NCI-H146 treated with DMSO at 0.1 percent for 48 hours (cell line): ENCODE results near the gene CCDC117.
A peak's percentile ranks its signal among the peaks of the same experiment; 100 is the strongest.
"Not testable (repeated sequence)": the region's sequence is repeated elsewhere in the genome, so short reads cannot be mapped to it uniquely, and the experiment has no call there.

Source experiments
- DNase-seq: peaks from one replicate; lab custom pipeline; 2025; ENCODE audit not compliant: unreplicated experiment; lab: John Stamatoyannopoulos, UW

Gene CCDC117

DNA sequence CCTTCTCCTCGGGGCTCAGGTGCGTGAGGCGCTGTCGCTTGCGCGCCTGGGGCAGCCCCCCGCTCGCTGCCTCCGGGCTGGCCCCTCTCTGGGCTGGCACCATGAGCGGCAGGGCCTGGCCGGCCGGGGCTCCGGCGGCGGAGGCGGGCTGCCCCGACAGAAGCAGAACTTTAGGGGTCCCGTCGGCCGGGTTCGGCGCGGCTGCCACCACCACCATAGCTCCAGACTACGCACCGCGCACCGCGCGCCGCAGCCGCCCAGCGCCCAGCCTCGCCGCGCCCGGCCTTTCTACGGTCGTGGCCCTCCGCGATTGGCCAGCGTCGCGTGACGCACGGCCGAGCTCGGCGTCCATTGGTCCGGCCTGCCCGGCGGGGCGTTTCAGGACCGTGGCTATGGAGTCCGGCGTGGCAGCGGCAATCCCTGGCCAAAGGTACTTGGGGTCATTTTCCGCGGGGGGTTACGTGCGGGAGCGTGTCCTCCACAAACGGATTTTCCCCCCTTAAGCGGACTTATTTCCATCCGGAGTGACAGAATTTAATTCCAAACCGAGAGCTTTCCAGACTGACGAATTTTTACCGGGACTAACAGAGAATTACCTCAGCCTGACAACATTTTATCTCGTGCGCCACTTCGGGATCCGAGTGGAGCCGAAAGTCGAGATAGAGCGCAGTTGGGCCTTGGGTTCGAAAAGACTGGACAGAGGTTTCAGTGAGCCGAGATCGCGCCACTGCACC lies 28.0 kb downstream of the CCDC117 start, which contains the start of gene XBP1:
Gene XBP1 (minus strand): TSS at position 262 of the 734 bp plus-strand sequence.
- peak; percentile 56 for DNase-seq

GRCh38 chr22:28801845-28802594 lies 29.5 kb downstream of the CCDC117 start:
- DNase-seq: no peak

DNA sequence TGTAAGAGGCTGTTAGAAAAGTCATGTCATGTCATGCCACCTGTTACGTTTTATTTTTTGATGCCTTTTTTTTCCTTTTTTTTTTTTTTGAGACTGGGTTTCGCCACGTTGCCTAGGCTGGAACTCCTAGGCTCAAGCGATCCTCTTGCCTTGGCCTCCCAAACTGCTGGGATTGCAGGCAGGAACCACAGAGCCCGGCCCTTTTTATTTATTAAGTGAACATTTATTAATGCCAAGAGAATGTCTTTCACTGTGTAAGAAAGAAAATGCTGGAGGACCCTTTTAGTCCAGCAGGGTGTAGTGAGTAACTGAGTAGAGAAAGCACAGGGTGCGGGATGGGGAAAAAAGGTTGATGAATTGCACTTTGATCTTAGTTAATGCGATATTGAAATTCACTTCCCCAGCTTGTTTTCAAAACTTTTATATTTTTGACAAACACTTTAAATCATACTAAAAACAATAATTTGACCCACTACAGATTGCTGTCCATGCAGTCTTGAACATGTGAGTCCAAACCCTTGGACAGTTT lies 30.2 kb downstream of the CCDC117 start:
- no peak for DNase-seq

- DNase-seq: not testable (repeated sequence)
Observed at GRCh38 chr22:28805426-28805825, 32.9 kb downstream of the CCDC117 start.

- no peak for DNase-seq
Observed at GRCh38 chr22:28808716-28809355, 36.3 kb downstream of the CCDC117 start.

GRCh38 chr22:28810821-28811491 lies 38.5 kb downstream of the CCDC117 start:
- DNase-seq: no peak

DNA sequence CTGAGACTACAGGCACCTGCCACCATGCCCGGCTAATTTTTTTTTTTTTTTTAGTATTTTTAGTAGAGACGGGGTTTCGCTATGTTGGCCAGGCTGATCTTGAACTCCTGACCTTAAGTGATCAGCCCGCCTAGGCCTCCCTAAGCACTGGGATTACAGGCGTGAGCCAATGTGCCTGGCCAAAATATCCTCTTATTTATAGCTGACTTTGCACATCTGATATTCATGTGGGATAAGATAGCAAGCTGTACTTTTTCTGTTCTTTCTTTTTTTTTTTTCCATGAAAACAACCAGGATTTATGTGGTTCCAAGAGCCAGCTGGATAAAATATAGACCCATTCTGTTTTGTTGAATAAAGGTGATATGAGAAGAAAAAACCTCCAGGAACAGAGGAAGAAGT lies 40.0 kb downstream of the CCDC117 start:
- DNase-seq: no peak

DNA sequence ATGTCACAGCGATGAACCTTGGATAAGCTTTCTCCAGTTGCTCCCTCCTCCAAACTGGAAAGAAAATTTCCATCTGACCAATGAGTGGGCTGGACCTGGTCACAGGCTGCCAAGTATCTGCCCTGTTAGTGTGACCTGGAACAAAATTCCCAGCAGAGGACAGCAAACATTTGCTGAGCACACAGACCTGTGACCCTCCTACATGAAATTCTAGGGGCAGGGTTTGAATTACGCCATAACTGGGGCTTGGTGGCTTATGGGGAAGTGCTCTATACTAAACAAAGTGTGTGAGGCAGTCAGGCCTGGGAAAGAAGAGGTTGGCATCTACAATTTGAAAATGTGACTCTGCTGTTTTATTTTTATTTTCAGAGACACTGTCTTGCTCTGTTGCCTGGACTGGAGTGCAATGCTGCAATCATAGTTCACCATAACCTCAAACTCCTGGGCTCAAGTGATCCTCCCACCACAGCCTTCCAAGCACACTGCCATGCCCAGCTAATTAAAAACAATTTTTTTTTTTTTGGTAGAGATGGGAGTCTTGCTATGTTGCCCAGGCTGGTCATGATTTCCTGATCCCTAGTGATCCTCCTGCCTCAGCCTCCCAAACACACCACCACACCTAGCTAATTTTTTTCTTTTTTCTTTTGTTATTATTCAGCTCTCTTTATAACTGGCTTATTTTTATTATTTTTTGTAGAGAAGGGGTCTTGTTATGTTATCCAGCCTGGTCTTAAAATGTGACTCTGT lies 41.5 kb downstream of the CCDC117 start:
- no peak for DNase-seq

- no peak for DNase-seq
Observed at GRCh38 chr22:28815111-28815510, 42.6 kb downstream of the CCDC117 start.

GRCh38 chr22:28815729-28816128 lies 43.2 kb downstream of the CCDC117 start:
- no peak for DNase-seq

GRCh38 chr22:28817064-28817463 lies 44.6 kb downstream of the CCDC117 start:
- DNase-seq: no peak

GRCh38 chr22:28817919-28818859 lies 45.7 kb downstream of the CCDC117 start:
- no peak for DNase-seq

DNA sequence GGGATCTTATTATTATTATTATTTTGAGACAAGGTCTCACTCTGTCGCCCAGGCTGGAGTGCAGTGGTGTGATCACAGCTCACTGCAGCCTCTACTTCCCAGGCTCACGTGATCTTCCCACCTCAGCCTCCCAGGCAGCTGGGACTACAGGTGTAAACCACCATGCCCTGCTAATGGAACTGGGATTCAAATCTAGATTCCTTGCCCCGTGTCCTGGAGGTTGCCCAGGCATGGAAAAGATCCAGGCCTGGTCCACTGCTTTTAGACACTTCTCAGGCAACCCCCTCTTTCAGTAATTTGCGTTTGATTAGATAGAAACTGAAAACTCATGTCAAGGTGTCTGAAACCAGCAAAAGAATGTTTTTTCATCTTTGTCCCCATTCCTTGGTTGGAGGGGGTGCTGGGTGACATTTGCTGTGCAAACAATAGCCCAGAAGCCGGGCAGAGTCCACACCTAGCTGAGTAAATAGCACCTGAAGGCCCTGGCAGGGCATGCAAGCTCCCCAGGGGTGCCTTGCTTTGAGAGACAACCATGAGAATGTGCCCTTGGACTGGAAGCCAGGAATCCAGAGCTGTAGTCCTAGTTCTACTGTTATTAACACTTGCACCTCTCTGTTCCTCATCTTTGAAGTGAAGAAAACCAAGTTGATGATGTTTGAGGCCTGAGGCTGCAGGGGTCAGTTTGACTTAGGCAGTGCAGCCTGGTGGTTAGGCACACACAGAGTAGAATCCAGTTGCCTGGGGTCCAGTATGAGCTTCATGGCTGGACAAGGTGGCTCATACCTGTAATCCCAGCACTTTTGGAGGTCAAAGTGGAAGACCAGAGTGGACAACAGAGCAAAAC lies 47.0 kb downstream of the CCDC117 start:
- DNase-seq: peak; percentile 26

DNA sequence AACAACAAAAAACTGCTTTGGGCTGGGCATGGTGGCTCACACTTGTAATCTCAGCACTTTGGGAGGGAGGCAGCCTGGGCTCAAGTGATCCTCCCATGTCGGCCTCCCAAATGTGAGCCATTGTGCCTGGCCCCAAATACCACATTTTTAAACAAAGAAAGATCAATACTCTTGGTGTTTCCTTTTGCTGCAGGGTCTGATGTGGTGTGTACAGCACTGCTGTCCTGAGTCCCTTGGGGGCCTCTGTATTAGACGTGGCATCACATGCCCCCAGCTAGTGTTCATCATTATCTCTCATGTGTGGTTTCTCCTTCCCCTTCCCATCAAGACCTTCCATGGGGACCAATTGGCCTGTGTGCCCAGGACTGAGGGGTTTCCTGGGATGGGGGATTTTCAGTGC lies 48.4 kb downstream of the CCDC117 start:
- no peak for DNase-seq

GRCh38 chr22:28821452-28821851 lies 49.0 kb downstream of the CCDC117 start:
- no peak for DNase-seq

DNA sequence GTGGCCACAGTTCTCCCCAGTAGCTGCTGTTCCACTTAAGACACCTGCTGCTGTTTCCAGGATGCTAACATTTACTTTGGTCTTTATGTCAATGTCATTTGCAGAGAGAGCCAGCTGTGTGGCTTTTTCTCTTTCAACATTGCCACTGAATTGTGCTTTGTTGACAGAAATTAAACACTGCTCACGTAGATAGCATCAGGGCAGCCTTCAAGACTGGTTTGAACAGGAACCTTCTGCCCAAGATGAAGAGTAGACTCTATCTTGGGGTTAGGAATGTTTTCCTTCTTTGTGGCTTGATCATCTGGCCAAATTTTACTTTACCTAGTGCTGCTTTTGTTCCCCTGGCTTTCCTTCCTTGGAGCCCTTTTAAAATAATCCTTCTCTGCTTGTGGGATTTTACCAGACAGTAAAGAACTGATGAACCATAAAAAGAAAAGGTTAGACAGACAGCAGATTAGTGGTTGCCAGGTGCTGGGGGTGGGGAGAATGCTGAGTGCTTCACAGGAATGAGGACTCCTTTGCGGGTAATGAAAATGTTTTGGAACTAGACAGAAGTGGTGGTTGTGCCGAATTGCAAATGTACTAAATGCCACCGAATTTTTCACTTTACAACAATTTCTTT lies 50.5 kb downstream of the CCDC117 start:
- peak; percentile 93 for DNase-seq

- not testable (repeated sequence) for DNase-seq
Observed at GRCh38 chr22:28824455-28824854, 52.0 kb downstream of the CCDC117 start.

DNA sequence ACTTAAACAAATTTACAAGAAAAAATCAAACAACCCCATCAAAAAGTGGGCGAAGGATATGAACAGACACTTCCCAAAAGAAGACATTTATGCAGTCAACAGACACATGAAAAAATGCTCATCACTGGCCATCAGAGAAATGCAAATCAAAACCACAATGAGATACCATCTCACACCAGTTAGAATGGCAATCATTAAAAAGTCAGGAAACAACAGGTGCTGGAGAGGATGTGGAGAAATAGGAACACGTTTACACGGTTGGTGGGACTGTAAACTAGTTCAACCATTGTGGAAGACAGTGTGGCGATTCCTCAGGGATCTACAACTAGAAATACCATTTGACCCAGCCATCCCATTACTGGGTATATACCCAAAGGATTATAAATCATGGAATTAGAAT lies 53.9 kb downstream of the CCDC117 start:
- DNase-seq: not testable (repeated sequence)
